HEK293 (cell line): Measurements from ENCODE around the gene RNF187.

Source experiments
- CTCF ChIA-PET: fragments of 350-600 bp; formaldehyde crosslinking; extraction: SDS; loops from one replicate; lab custom pipeline; 2021; ENCODE audit warnings: antibody characterized with exemption; lab: Yijun Ruan, JAX
- POLR2A ChIA-PET: fragments of 300-600 bp; formaldehyde crosslinking; extraction: SDS; loops from one replicate; lab custom pipeline; 2020; ENCODE audit warnings: antibody characterized with exemption, inconsistent platforms; lab: Yijun Ruan, JAX
- H3K27ac ChIP-seq: fragments of 200-500 bp; sonication (Bioruptor generic); 2 replicates; pipeline ENCODE4 v1.5.1; 2014; ENCODE audit warnings: low read depth, low read length, control low read depth, inconsistent platforms; ENCODE audit errors: extremely low read depth
- H3K36me3 ChIP-seq, 2 experiments: fragments of 200-500 bp in 1 of 2; sonication (Bioruptor generic) in 1 of 2; 1 replicate in 1 of 2; 2 replicates in 1 of 2; pipeline ENCODE4 v1.5.1; 2014 to 2017; ENCODE audit warnings: inconsistent platforms in 2 of 2, low read length in 2 of 2; ENCODE audit not compliant: control insufficient read depth in 2 of 2, insufficient read depth in 1 of 2
- H3K4me1 ChIP-seq: fragments of 200-500 bp; sonication (Bioruptor generic); 2 replicates; pipeline ENCODE4 v1.5.1; 2014; ENCODE audit warnings: mild to moderate bottlenecking, low read length, inconsistent platforms; ENCODE audit not compliant: control insufficient read depth, insufficient read depth
- H3K4me3 ChIP-seq: 2 replicates; pipeline ENCODE4 v1.5.1; 2011; ENCODE audit warnings: low read depth, mild to moderate bottlenecking, control low read depth, low read length, moderate library complexity
- H3K9me3 ChIP-seq: fragments of 200-500 bp; sonication (Bioruptor generic); 2 replicates; pipeline ENCODE4 v1.5.1; 2014; ENCODE audit warnings: low read depth, low read length, inconsistent platforms; ENCODE audit not compliant: control insufficient read depth, insufficient read depth
- HIC1 ChIP-seq: fragments of 450-650 bp; formaldehyde crosslinking; IDR thresholded peaks from 2 replicates; pipeline ENCODE4 v1.5.1; 2016; ENCODE audit warnings: missing biosample characterization, missing genetic modification characterization
- KLF8 ChIP-seq: fragments of 450-650 bp; formaldehyde crosslinking; IDR thresholded peaks from 2 replicates; pipeline ENCODE4 v1.5.1; 2016; ENCODE audit warnings: missing biosample characterization, missing genetic modification characterization
- SETDB1 ChIP-seq: IDR thresholded peaks from one replicate; pipeline ENCODE4 v1.6.1; 2017; ENCODE audit warnings: mild to moderate bottlenecking, low read length, moderate library complexity, mixed read lengths; ENCODE audit not compliant: insufficient read length
- SP2 ChIP-seq: fragments of 450-650 bp; formaldehyde crosslinking; IDR thresholded peaks from 2 replicates; pipeline ENCODE4 v1.5.1; 2016; ENCODE audit warnings: missing biosample characterization, missing genetic modification characterization
- ZEB2 ChIP-seq: fragments of 450-650 bp; formaldehyde crosslinking; IDR thresholded peaks from 2 replicates; pipeline ENCODE4 v1.5.1; 2016; ENCODE audit warnings: missing biosample characterization, missing genetic modification characterization
- ZNF10 ChIP-seq: fragments of 450-650 bp; formaldehyde crosslinking; IDR thresholded peaks from 2 replicates; pipeline ENCODE4 v1.5.1; 2017; ENCODE audit warnings: missing biosample characterization, missing genetic modification characterization
- ZNF140 ChIP-seq: fragments of 450-650 bp; formaldehyde crosslinking; IDR thresholded peaks from 2 replicates; pipeline ENCODE4 v1.5.1; 2016; ENCODE audit warnings: missing biosample characterization, missing genetic modification characterization
- ZNF169 ChIP-seq: fragments of 450-650 bp; formaldehyde crosslinking; IDR thresholded peaks from 2 replicates; pipeline ENCODE4 v1.5.1; 2016; ENCODE audit warnings: missing biosample characterization, missing genetic modification characterization
- ZNF2 ChIP-seq: fragments of 450-650 bp; formaldehyde crosslinking; IDR thresholded peaks from 2 replicates; pipeline ENCODE4 v1.5.1; 2016; ENCODE audit warnings: missing biosample characterization, missing genetic modification characterization
- ZNF223 ChIP-seq: fragments of 450-650 bp; formaldehyde crosslinking; IDR thresholded peaks from 2 replicates; pipeline ENCODE4 v1.5.1; 2016; ENCODE audit warnings: missing biosample characterization, missing genetic modification characterization
- ZNF23 ChIP-seq: fragments of 450-650 bp; formaldehyde crosslinking; IDR thresholded peaks from 2 replicates; pipeline ENCODE4 v1.5.1; 2016; ENCODE audit warnings: missing biosample characterization, missing genetic modification characterization, borderline replicate concordance
- ZNF24 ChIP-seq: fragments of 450-650 bp; formaldehyde crosslinking; IDR thresholded peaks from 2 replicates; pipeline ENCODE4 v1.5.1; 2016; ENCODE audit warnings: missing biosample characterization, missing genetic modification characterization
- ZNF335 ChIP-seq: fragments of 450-650 bp; formaldehyde crosslinking; conservative IDR thresholded peaks from 2 replicates; pipeline ENCODE4 v1.5.1; 2016; ENCODE audit warnings: missing biosample characterization, missing genetic modification characterization
- ZNF362 ChIP-seq: fragments of 450-650 bp; formaldehyde crosslinking; IDR thresholded peaks from 2 replicates; pipeline ENCODE4 v1.5.1; 2016; ENCODE audit warnings: missing biosample characterization, missing genetic modification characterization
- ZNF391 ChIP-seq: fragments of 450-650 bp; formaldehyde crosslinking; IDR thresholded peaks from 2 replicates; pipeline ENCODE4 v1.5.1; 2016; ENCODE audit warnings: low read depth, missing biosample characterization, missing genetic modification characterization, borderline replicate concordance
- ZNF404 ChIP-seq: fragments of 450-650 bp; formaldehyde crosslinking; IDR thresholded peaks from 2 replicates; pipeline ENCODE4 v1.5.1; 2017; ENCODE audit warnings: missing biosample characterization, missing genetic modification characterization
- ZNF518A ChIP-seq: fragments of 450-650 bp; formaldehyde crosslinking; conservative IDR thresholded peaks from 2 replicates; pipeline ENCODE4 v1.5.1; 2016; ENCODE audit warnings: low read depth, missing biosample characterization, missing genetic modification characterization
- ZNF560 ChIP-seq: fragments of 450-650 bp; formaldehyde crosslinking; IDR thresholded peaks from 2 replicates; pipeline ENCODE4 v1.5.1; 2017; ENCODE audit warnings: missing biosample characterization, missing genetic modification characterization, borderline replicate concordance
- ZNF561 ChIP-seq: fragments of 450-650 bp; IDR thresholded peaks from 2 replicates; pipeline ENCODE4 v1.5.1; 2018; ENCODE audit warnings: missing biosample characterization, missing genetic modification characterization, borderline replicate concordance
- ZNF596 ChIP-seq: fragments of 450-650 bp; IDR thresholded peaks from 2 replicates; pipeline ENCODE4 v1.5.0; 2018; ENCODE audit warnings: missing biosample characterization, mild to moderate bottlenecking, missing genetic modification characterization, moderate library complexity
- ZNF621 ChIP-seq: fragments of 450-650 bp; formaldehyde crosslinking; IDR thresholded peaks from 2 replicates; pipeline ENCODE4 v1.5.1; 2017; ENCODE audit warnings: missing biosample characterization, missing genetic modification characterization
- ZNF624 ChIP-seq: fragments of 450-650 bp; formaldehyde crosslinking; IDR thresholded peaks from 2 replicates; pipeline ENCODE4 v1.5.1; 2017; ENCODE audit warnings: missing biosample characterization, missing genetic modification characterization
- ZSCAN23 ChIP-seq: fragments of 450-650 bp; formaldehyde crosslinking; IDR thresholded peaks from 2 replicates; pipeline ENCODE4 v1.5.1; 2016; ENCODE audit warnings: missing biosample characterization, missing genetic modification characterization

The RNF187 gene

GRCh38 chr1:228445490-228445842 is 41.7 kb upstream of the RNF187 start (continued):
- TF ChIP-seq HIC1, result no peak
- no peak for TF ChIP-seq ZNF391
- TF ChIP-seq ZNF624 (tag by site-specific recombination), result no peak
- no peak for TF ChIP-seq SETDB1
- TF ChIP-seq ZNF23, result no peak
- TF ChIP-seq ZSCAN23 (tag by site-specific recombination), result no peak
- TF ChIP-seq KLF8 (tag by site-specific recombination), result no peak
- TF ChIP-seq ZNF362 (tag by site-specific recombination), result no peak

GRCh38 chr1:228445843-228446650 is 41.1 kb upstream of the RNF187 start:
- CTCF ChIA-PET, result interaction anchor here (0.7 kb wide), 1 partner anchor 26 kb away, joined by 5 read pairs; no protein-coding TSS in a partner anchor

GRCh38 chr1:228446852-228447251 is 40.3 kb upstream of the RNF187 start:
- Histone ChIP-seq H3K36me3 (no peaks in the 10 kb centered on the region), H3K9me3 (no peaks in the 10 kb centered on the region), H3K27ac (no peak overlapping the region), H3K4me1 (no peaks in the 10 kb centered on the region), H3K4me3 (no peak overlapping the region)
- POLR2A ChIA-PET, result interaction anchor here (0.9 to 1.2 kb wide), 2 partner anchors 10 to 40 kb away, joined by 4 to 6 read pairs; partner anchors contain the start of gene TRIM11
- CTCF ChIA-PET, result interaction anchor here (0.7 kb wide), 1 partner anchor 25 kb away, joined by 5 read pairs; no protein-coding TSS in a partner anchor
- no peak for TF ChIP-seq ZNF10 (tag by site-specific recombination)
- TF ChIP-seq ZNF140 (tag by site-specific recombination), result no peak
- TF ChIP-seq ZNF24 (tag by site-specific recombination), result no peak
- TF ChIP-seq ZNF621 (tag by site-specific recombination), result no peak
- TF ChIP-seq ZSCAN23 (tag by site-specific recombination), result no peak
- TF ChIP-seq ZNF2 (tag by site-specific recombination), result no peak
- no peak for TF ChIP-seq ZNF404 (tag by site-specific recombination)
- no peak for TF ChIP-seq ZNF23
- no peak for TF ChIP-seq ZNF518A (tag by site-specific recombination)
- TF ChIP-seq ZNF560 (tag by site-specific recombination), result no peak
- no peak for TF ChIP-seq ZEB2 (tag by site-specific recombination)
- no peak for TF ChIP-seq ZNF335 (tag by site-specific recombination)
- TF ChIP-seq ZNF596 (tag by site-specific recombination), result no peak
- TF ChIP-seq ZNF223 (tag by site-specific recombination), result no peak
- TF ChIP-seq ZNF169 (tag by site-specific recombination), result no peak

More at GRCh38 chr1:228445843-228446650, 41.1 kb upstream of the RNF187 start:
- no peaks in the 10 kb centered on the region for H3K36me3 ChIP-seq
- no peak overlapping the region for H3K4me3 ChIP-seq
- TF ChIP-seq SP2 (tag by site-specific recombination) (no peak), ZNF561 (tag by site-specific recombination) (no peak)
- TF ChIP-seq, all 188 proteins: peak for 0
- Histone ChIP-seq H3K4me1 (no peaks in the 10 kb centered on the region), H3K27ac (no peak overlapping the region), H3K9me3 (no peaks in the 10 kb centered on the region)
- POLR2A ChIA-PET, result interaction anchor here (0.9 to 1.2 kb wide), 2 partner anchors 11 to 39 kb away, joined by 4 to 6 read pairs; partner anchors contain the start of gene TRIM11
